Naive thymus-derived CD4-positive, alpha-beta T cell (primary cell): Measurements from ENCODE around the gene SIRPA. TPM values are rescaled to one million over a fixed set of nuclear protein-coding genes. Genes with fewer than 3 reads are reported as not detected.

Source experiments
- ATAC-seq: fragments of 150-1000 bp; cut with Tn5 transposase; 2 replicates; pipeline ENCODE4 v1.10.0; 2021; ENCODE audit warnings: mild to moderate bottlenecking, moderate library complexity
- CTCF ChIA-PET: fragments of 350-600 bp; sonication (Branson Sonifier 250); formaldehyde crosslinking; loops from one replicate; lab custom pipeline; 2021; ENCODE audit warnings: antibody characterized with exemption; lab: Charles Lee
- POLR2A ChIA-PET: fragments of 350-600 bp; sonication (Branson Sonifier 250); formaldehyde crosslinking; loops from one replicate; lab custom pipeline; 2021; ENCODE audit warnings: antibody characterized with exemption, inconsistent platforms; lab: Charles Lee
- DNase-seq, 9 donors: peaks; one replicate each; pipeline versions ENCODE4 v3.0.0 to v3.0.0-alpha.2; 2020 to 2022; ENCODE audit warnings: mixed read lengths in 1 of 9
- H3K27ac ChIP-seq: one replicate; pipeline ENCODE4 v1.7.0; 2013; ENCODE audit warnings: mild to moderate bottlenecking, low read depth, low read length, moderate library complexity
- H3K27me3 ChIP-seq, 2 donors: one replicate each; pipeline ENCODE4 v1.7.0; 2013; ENCODE audit warnings: low read length in 2 of 2, mild to moderate bottlenecking in 2 of 2, moderate library complexity in 2 of 2; ENCODE audit not compliant: control insufficient read depth in 2 of 2, insufficient read depth in 2 of 2
- H3K36me3 ChIP-seq, 3 experiments: 1 replicate in 2 of 3; 2 replicates in 1 of 3; pipeline ENCODE4 v1.7.0; 2013; ENCODE audit warnings: low read length in 3 of 3, mild to moderate bottlenecking in 3 of 3, moderate library complexity in 1 of 3; ENCODE audit not compliant: insufficient read depth in 3 of 3, control insufficient read depth in 2 of 3
- H3K4me1 ChIP-seq, 2 donors: one replicate each; pipeline ENCODE4 v1.7.0; 2013; ENCODE audit warnings: low read length in 2 of 2, mild to moderate bottlenecking in 2 of 2, moderate library complexity in 1 of 2; ENCODE audit not compliant: control insufficient read depth in 2 of 2, insufficient read depth in 2 of 2
- H3K4me3 ChIP-seq: 2 replicates; pipeline ENCODE4 v1.7.0; 2013; ENCODE audit warnings: mild to moderate bottlenecking, low read length
- H3K9me3 ChIP-seq, 3 experiments: 1 replicate in 2 of 3; 2 replicates in 1 of 3; pipeline ENCODE4 v1.7.0; 2013; ENCODE audit warnings: low read length in 3 of 3; ENCODE audit not compliant: control insufficient read depth in 2 of 3
- H3K27ac Mint-ChIP-seq, 9 donors: one replicate each; pipeline ENCODE4 v1.8.0; 2020 to 2022; ENCODE audit warnings: mixed read lengths in 9 of 9, mild to moderate bottlenecking in 8 of 9, moderate library complexity in 5 of 9, inconsistent platforms in 2 of 9
- H3K27me3 Mint-ChIP-seq, 5 donors: one replicate each; pipeline ENCODE4 v1.8.0; 2021 to 2022; ENCODE audit warnings: mixed read lengths in 5 of 5, mild to moderate bottlenecking in 1 of 5
- H3K36me3 Mint-ChIP-seq, 5 donors: one replicate each; pipeline ENCODE4 v1.8.0; 2020 to 2022; ENCODE audit warnings: mixed read lengths in 5 of 5, mild to moderate bottlenecking in 3 of 5, inconsistent platforms in 1 of 5
- H3K4me1 Mint-ChIP-seq, 7 donors: one replicate each; pipeline ENCODE4 v1.8.0; 2020 to 2022; ENCODE audit warnings: mixed read lengths in 7 of 7, mild to moderate bottlenecking in 3 of 7, inconsistent platforms in 1 of 7
- H3K4me3 Mint-ChIP-seq, 10 donors: one replicate each; pipeline ENCODE4 v1.8.0; 2020 to 2022; ENCODE audit warnings: mild to moderate bottlenecking in 10 of 10, mixed read lengths in 10 of 10, moderate library complexity in 6 of 10, inconsistent platforms in 2 of 10
- H3K9me3 Mint-ChIP-seq, 11 donors: one replicate each; pipeline ENCODE4 v1.8.0; 2020 to 2022; ENCODE audit warnings: mixed read lengths in 11 of 11, mild to moderate bottlenecking in 4 of 11, inconsistent platforms in 1 of 11, moderate library complexity in 1 of 11
- intact Hi-C, 2 donors: fragments of 100-400 bp; cut with micrococcal nuclease; formaldehyde crosslinking; loops; one replicate each; pipeline ENCODE4 v1.15.1; 2023
- polyA plus RNA-seq, 2 donors: library from polyadenylated mRNA; unstranded; fragments of 300-500 nt; fragmentation: Illumina TruSeq; gene quantifications; one replicate each; pipeline ENCODE4 v1.2.3, GENCODE V29; 2021
- total RNA-seq, 6 experiments: library from RNA in 5 of 6; stranded (reverse) in 5 of 6; gene quantifications; 1 replicate in 5 of 6; 2 replicates in 1 of 6; pipeline ENCODE4 v1.2.3 and lab custom pipeline; 2021 to 2026

Gene SIRPA
- total and polyA plus RNA-seq, 7 experiments from 2014 or later: 1.7 to 42.9 (median 3.6) TPM; not detected in 3

GRCh38 chr20:1975291-1975690 lies 80.1 kb downstream of the SIRPA start:
- Histone ChIP-seq H3K27me3 (no peaks in the 10 kb centered on the region), H3K27ac (no peak overlapping the region), H3K4me3 (no peak overlapping the region), H3K36me3 (no peaks in the 10 kb centered on the region), H3K9me3 (no peaks in the 10 kb centered on the region), H3K4me1 (no peaks in the 10 kb centered on the region)
- no peak for ATAC-seq
- DNase-seq: no peak
- Mint-ChIP-seq H3K36me3 (no peaks in the 10 kb centered on the region), H3K4me1 (no peaks in the 10 kb centered on the region), H3K27me3 (peaks cover 14 to 36% (median 30%) of the 10 kb centered on the region in 5 donors), H3K9me3 (no peaks in the 10 kb centered on the region), H3K27ac (no peak overlapping the region), H3K4me3 (no peak overlapping the region)
- intact Hi-C loops: no loop called here
- ChIA-PET POLR2A (no interaction called here), CTCF (interaction anchor here (0.8 kb wide), 1 partner anchor 9 kb away, joined by 4 read pairs; no protein-coding TSS in a partner anchor)

GRCh38 chr20:1979106-1979778 lies 84.0 kb downstream of the SIRPA start:
- H3K4me3 Mint-ChIP-seq: no peak overlapping the region
- no peaks in the 10 kb centered on the region for H3K36me3 Mint-ChIP-seq
- intact Hi-C loops: no loop called here
- Histone ChIP-seq H3K27ac (no peak overlapping the region), H3K27me3 (no peaks in the 10 kb centered on the region), H3K4me3 (no peak overlapping the region), H3K9me3 (no peaks in the 10 kb centered on the region), H3K4me1 (no peaks in the 10 kb centered on the region), H3K36me3 (no peaks in the 10 kb centered on the region)
- CTCF ChIA-PET: no interaction called here
- peaks cover 0 to 3% (median 0%) of the 10 kb centered on the region in 11 donors for H3K9me3 Mint-ChIP-seq
- ATAC-seq (no peak), DNase-seq (no peak)
- H3K27me3 Mint-ChIP-seq: peaks cover 16 to 38% (median 27%) of the 10 kb centered on the region in 5 donors
- POLR2A ChIA-PET: no interaction called here
- H3K4me1 Mint-ChIP-seq: no peaks in the 10 kb centered on the region
- no peak overlapping the region for H3K27ac Mint-ChIP-seq

GRCh38 chr20:1982686-1983085 lies 87.5 kb downstream of the SIRPA start:
- CTCF ChIA-PET: no interaction called here
- POLR2A ChIA-PET: no interaction called here

GRCh38 chr20:1983301-1983700 lies 88.1 kb downstream of the SIRPA start:
- Histone ChIP-seq H3K4me1 (no peaks in the 10 kb centered on the region), H3K9me3 (no peaks in the 10 kb centered on the region), H3K36me3 (no peaks in the 10 kb centered on the region), H3K27ac (no peak overlapping the region), H3K4me3 (no peak overlapping the region), H3K27me3 (peaks cover 0 to 6% of the 10 kb centered on the region in 2 donors)
- DNase-seq: no peak
- Mint-ChIP-seq H3K36me3 (no peaks in the 10 kb centered on the region), H3K9me3 (peaks cover 0 to 3% (median 0%) of the 10 kb centered on the region in 11 donors), H3K27ac (no peak overlapping the region), H3K27me3 (peaks cover 12 to 59% (median 37%) of the 10 kb centered on the region in 5 donors), H3K4me1 (no peaks in the 10 kb centered on the region), H3K4me3 (no peak overlapping the region)
- intact Hi-C loops: no loop called here
- no peak for ATAC-seq
- ChIA-PET CTCF (no interaction called here), POLR2A (no interaction called here)

More at GRCh38 chr20:1982686-1983085, 87.5 kb downstream of the SIRPA start:
- peaks cover 14 to 64% (median 38%) of the 10 kb centered on the region in 5 donors for H3K27me3 Mint-ChIP-seq
- H3K36me3 Mint-ChIP-seq: no peaks in the 10 kb centered on the region
- peaks cover 0 to 2% of the 10 kb centered on the region in 2 donors for H3K27me3 ChIP-seq
- no peaks in the 10 kb centered on the region for H3K4me1 ChIP-seq
- H3K27ac ChIP-seq: no peak overlapping the region
- H3K9me3 ChIP-seq: no peaks in the 10 kb centered on the region
- H3K36me3 ChIP-seq: no peaks in the 10 kb centered on the region
- intact Hi-C loops: no loop called here
- ATAC-seq: no peak
- no peak overlapping the region for H3K27ac Mint-ChIP-seq
- peaks cover 0 to 3% (median 0%) of the 10 kb centered on the region in 11 donors for H3K9me3 Mint-ChIP-seq
- DNase-seq: no peak
- no peaks in the 10 kb centered on the region for H3K4me1 Mint-ChIP-seq
- H3K4me3 Mint-ChIP-seq: no peak overlapping the region
- H3K4me3 ChIP-seq: no peak overlapping the region

GRCh38 chr20:1987826-1988225 lies 92.6 kb downstream of the SIRPA start:
- ChIA-PET CTCF (no interaction called here), POLR2A (no interaction called here)
- Histone ChIP-seq H3K27ac (no peak overlapping the region), H3K36me3 (no peaks in the 10 kb centered on the region), H3K4me3 (no peak overlapping the region), H3K4me1 (no peaks in the 10 kb centered on the region), H3K9me3 (no peaks in the 10 kb centered on the region), H3K27me3 (peaks cover 0 to 6% of the 10 kb centered on the region in 2 donors)
- ATAC-seq (no peak), DNase-seq (no peak)
- Mint-ChIP-seq H3K9me3 (peaks cover 0 to 3% (median 0%) of the 10 kb centered on the region in 11 donors), H3K4me1 (no peaks in the 10 kb centered on the region), H3K27me3 (peaks cover 15 to 56% (median 44%) of the 10 kb centered on the region in 5 donors), H3K27ac (no peak overlapping the region), H3K36me3 (no peaks in the 10 kb centered on the region), H3K4me3 (no peak overlapping the region)
- intact Hi-C loops: no loop called here

Other genes with a start within 250 kb of the SIRPA start
- 10 to 100 TPM; 25.6 to 71.7 (median 50.2) TPM for gene SIRPG, start 237.6 kb upstream of the SIRPA start, total RNA-seq
- gene SIRPG, start 237.6 kb upstream of the SIRPA start, polyA plus RNA-seq: 100 to 1,000 TPM; 197 to 198 TPM
- gene PDYN, start 98.7 kb downstream of the SIRPA start, total RNA-seq: not detected
- not detected for gene PDYN, start 98.7 kb downstream of the SIRPA start, polyA plus RNA-seq
- 10 to 100 TPM; 15.9 to 19.0 (median 18.2) TPM for gene STK35, start 206.4 kb downstream of the SIRPA start, total RNA-seq
- gene STK35, start 206.4 kb downstream of the SIRPA start, polyA plus RNA-seq: 1 to 10 TPM; 5.3 to 7.2 TPM